Colonic mucosa (tissue), 4 donors: ENCODE data around the gene JAZF1. TPM values are rescaled to one million over a fixed set of nuclear protein-coding genes. Genes with fewer than 3 reads are reported as not detected.
"Not testable (repeated sequence)": the region's sequence is repeated elsewhere in the genome, so short reads cannot be mapped to it uniquely, and the experiment has no call there.

Experiments used
- DNase-seq: peaks from one replicate; pipeline ENCODE4 v3.0.0-alpha.2; 2020
- H3K27ac ChIP-seq: fragments of 200-600 bp; one replicate; pipeline ENCODE4 v1.8.0; 2021
- H3K27me3 ChIP-seq: fragments of 200-600 bp; one replicate; pipeline ENCODE4 v1.8.0; 2021
- H3K36me3 ChIP-seq: fragments of 200-600 bp; one replicate; pipeline ENCODE4 v1.8.0; 2021
- H3K4me1 ChIP-seq: fragments of 200-600 bp; one replicate; pipeline ENCODE4 v1.8.0; 2021; ENCODE audit warnings: mild to moderate bottlenecking
- H3K4me3 ChIP-seq: fragments of 200-600 bp; one replicate; pipeline ENCODE4 v1.8.0; 2021
- H3K9ac ChIP-seq, 2 donors: one replicate each; pipeline ENCODE4 v1.7.0; 2013; ENCODE audit warnings: control low read depth in 2 of 2, low read depth in 2 of 2, low read length in 2 of 2
- H3K9me3 ChIP-seq: fragments of 200-600 bp; one replicate; pipeline ENCODE4 v1.8.0; 2021
- intact Hi-C: fragments of 100-400 bp; cut with DNase I; formaldehyde crosslinking; loops from one replicate; pipeline ENCODE4 v1.14.1; 2022
- total RNA-seq, 2 donors: library from RNA; stranded (reverse); fragmentation: NEBNext Ultra II Directional in 1 of 2; extraction: Animal tissue kit (Norgen Biotek cat#: 25700) in 1 of 2; gene quantifications; one replicate each; pipeline ENCODE4 v1.2.1, GENCODE V29; 2021
- TF ChIP-seq, protein P1 (sequence below): fragments of 200-600 bp; IDR thresholded peaks from one replicate; pipeline ENCODE4 v1.8.0; 2022; ENCODE audit warnings: antibody characterized with exemption, mild to moderate bottlenecking
- donor health status: healthy.
- donor health status: DM: no; HTN: no; CAD: no.
- donor health status: DM: no; HTN: no; CAD: no.

JAZF1 gene
- total RNA-seq, 2 donors from 2014 or later, result 1.8 to 10.1 TPM

DNA sequence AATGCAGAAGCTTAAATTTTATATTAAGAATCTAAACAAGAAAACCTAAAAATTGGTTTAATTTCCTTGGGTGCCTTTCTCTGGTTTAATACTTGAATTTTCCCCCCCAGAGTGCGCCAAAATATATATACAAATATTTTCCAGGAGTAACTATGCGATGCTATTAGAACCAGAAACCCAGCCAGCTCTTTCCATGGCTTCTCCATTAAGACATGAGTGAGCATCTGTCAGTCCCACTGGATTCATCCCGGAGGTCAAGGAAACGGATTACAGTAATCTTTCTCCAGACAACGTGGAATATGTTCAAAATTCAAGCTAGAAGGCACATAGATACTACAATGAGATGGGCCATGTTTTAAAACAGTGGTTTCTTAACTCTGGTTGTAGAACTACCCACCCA is 291.9 kb downstream of the JAZF1 start:
- no peaks in the 10 kb centered on the region for H3K27me3 ChIP-seq
- H3K27ac ChIP-seq, result no peak overlapping the region
- H3K9ac ChIP-seq, result no peak overlapping the region
- TF ChIP-seq, protein P1, sequence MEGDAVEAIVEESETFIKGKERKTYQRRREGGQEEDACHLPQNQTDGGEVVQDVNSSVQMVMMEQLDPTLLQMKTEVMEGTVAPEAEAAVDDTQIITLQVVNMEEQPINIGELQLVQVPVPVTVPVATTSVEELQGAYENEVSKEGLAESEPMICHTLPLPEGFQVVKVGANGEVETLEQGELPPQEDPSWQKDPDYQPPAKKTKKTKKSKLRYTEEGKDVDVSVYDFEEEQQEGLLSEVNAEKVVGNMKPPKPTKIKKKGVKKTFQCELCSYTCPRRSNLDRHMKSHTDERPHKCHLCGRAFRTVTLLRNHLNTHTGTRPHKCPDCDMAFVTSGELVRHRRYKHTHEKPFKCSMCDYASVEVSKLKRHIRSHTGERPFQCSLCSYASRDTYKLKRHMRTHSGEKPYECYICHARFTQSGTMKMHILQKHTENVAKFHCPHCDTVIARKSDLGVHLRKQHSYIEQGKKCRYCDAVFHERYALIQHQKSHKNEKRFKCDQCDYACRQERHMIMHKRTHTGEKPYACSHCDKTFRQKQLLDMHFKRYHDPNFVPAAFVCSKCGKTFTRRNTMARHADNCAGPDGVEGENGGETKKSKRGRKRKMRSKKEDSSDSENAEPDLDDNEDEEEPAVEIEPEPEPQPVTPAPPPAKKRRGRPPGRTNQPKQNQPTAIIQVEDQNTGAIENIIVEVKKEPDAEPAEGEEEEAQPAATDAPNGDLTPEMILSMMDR, result no peak
- H3K36me3 ChIP-seq, result no peaks in the 10 kb centered on the region
- H3K4me1 ChIP-seq, result no peaks in the 10 kb centered on the region
- DNase-seq, result no peak
- no peaks in the 10 kb centered on the region for H3K9me3 ChIP-seq
- H3K4me3 ChIP-seq, result no peak overlapping the region
- intact Hi-C loops, result no loop called here

GRCh38 chr7:27886710-27887109 is 293.9 kb downstream of the JAZF1 start:
- H3K27ac ChIP-seq, H3K4me1 ChIP-seq, H3K9ac ChIP-seq, H3K27me3 ChIP-seq, DNase-seq, intact Hi-C loops, H3K36me3 ChIP-seq, H3K9me3 ChIP-seq, H3K4me3 ChIP-seq: not testable (repeated sequence)

- Histone ChIP-seq H3K36me3 (no peaks in the 10 kb centered on the region), H3K27ac (no peak overlapping the region), H3K9me3 (no peaks in the 10 kb centered on the region), H3K4me3 (no peak overlapping the region), H3K4me1 (no peaks in the 10 kb centered on the region), H3K9ac (no peak overlapping the region), H3K27me3 (no peaks in the 10 kb centered on the region)
- TF ChIP-seq, protein P1, result no peak
- DNase-seq, result no peak
- intact Hi-C loops, result no loop called here
Measured at GRCh38 chr7:27885652-27886051, 294.9 kb downstream of the JAZF1 start.

- H3K4me3 ChIP-seq, result no peak overlapping the region
- no peaks in the 10 kb centered on the region for H3K27me3 ChIP-seq
- H3K9me3 ChIP-seq, result no peaks in the 10 kb centered on the region
- DNase-seq, result no peak
- no peak overlapping the region for H3K9ac ChIP-seq
- TF ChIP-seq, protein P1, result no peak
- intact Hi-C loops, result no loop called here
- H3K4me1 ChIP-seq, result no peaks in the 10 kb centered on the region
- H3K36me3 ChIP-seq, result no peaks in the 10 kb centered on the region
- no peak overlapping the region for H3K27ac ChIP-seq
Measured at GRCh38 chr7:27883696-27884095, 296.9 kb downstream of the JAZF1 start.

GRCh38 chr7:27876756-27877155 is 303.8 kb downstream of the JAZF1 start:
- no peaks in the 10 kb centered on the region for H3K27me3 ChIP-seq
- H3K9me3 ChIP-seq, result no peaks in the 10 kb centered on the region
- no peak overlapping the region for H3K27ac ChIP-seq
- no peak overlapping the region for H3K9ac ChIP-seq
- DNase-seq, result no peak
- peaks cover 13% of the 10 kb centered on the region for H3K4me1 ChIP-seq
- no peak overlapping the region for H3K4me3 ChIP-seq
- TF ChIP-seq, protein P1, result no peak
- no peaks in the 10 kb centered on the region for H3K36me3 ChIP-seq
- intact Hi-C loops, result no loop called here

DNA sequence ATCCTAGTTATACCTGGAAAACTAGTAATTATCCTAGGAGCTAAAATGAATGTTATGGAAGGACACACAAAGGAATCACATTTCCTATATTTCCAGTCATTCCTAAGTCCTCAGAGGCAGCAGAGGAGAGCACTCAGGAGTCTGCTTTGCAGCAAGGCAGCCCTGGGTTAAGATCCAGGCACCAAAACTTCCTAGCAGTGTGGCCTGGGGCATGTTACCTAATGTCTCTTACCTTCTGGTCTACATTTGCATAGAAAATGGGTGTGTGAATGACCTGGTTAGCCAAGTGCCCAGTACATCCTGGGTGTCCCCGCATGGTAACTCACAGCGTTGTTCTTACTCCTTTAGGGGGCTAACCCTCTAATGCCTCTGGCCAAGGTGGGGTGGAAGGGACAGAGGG is 304.8 kb downstream of the JAZF1 start:
- H3K4me3 ChIP-seq, result no peak overlapping the region
- peaks cover 13% of the 10 kb centered on the region for H3K4me1 ChIP-seq
- no peaks in the 10 kb centered on the region for H3K9me3 ChIP-seq
- TF ChIP-seq, protein P1, result no peak
- intact Hi-C loops, result no loop called here
- H3K27me3 ChIP-seq, result no peaks in the 10 kb centered on the region
- H3K36me3 ChIP-seq, result no peaks in the 10 kb centered on the region
- H3K9ac ChIP-seq, result no peak overlapping the region
- no peak for DNase-seq
- H3K27ac ChIP-seq, result no peak overlapping the region
